Upper lobe of right lung (tissue), 1 donor: Measurements from ENCODE around the gene TXNL1. TPM values are rescaled to one million over a fixed set of nuclear protein-coding genes. Genes with fewer than 3 reads are reported as not detected.
A peak's percentile ranks its signal among the peaks of the same experiment; 100 is the strongest.
"Not testable (repeated sequence)": the region's sequence is repeated elsewhere in the genome, so short reads cannot be mapped to it uniquely, and the experiment has no call there.

Experiments
- ATAC-seq: fragments of 200-7000 bp; cut with Tn5 transposase; one replicate; pipeline ENCODE4 v1.9.1; 2020; ENCODE audit warnings: mild to moderate bottlenecking, moderate library complexity
- DNase-seq: peaks from one replicate; pipeline ENCODE4 v3.0.0-alpha.2; 2020
- H3K27ac ChIP-seq: fragments of 200-600 bp; one replicate; pipeline ENCODE4 v1.8.0; 2022
- H3K27me3 ChIP-seq: fragments of 200-600 bp; one replicate; pipeline ENCODE4 v1.8.0; 2022; ENCODE audit warnings: mild to moderate bottlenecking
- H3K36me3 ChIP-seq: fragments of 200-600 bp; one replicate; pipeline ENCODE4 v1.8.0; 2022
- H3K4me1 ChIP-seq: fragments of 200-600 bp; one replicate; pipeline ENCODE4 v1.8.0; 2022
- H3K4me3 ChIP-seq: fragments of 200-600 bp; one replicate; pipeline ENCODE4 v1.8.0; 2022; ENCODE audit warnings: mild to moderate bottlenecking
- H3K9me3 ChIP-seq: fragments of 200-600 bp; one replicate; pipeline ENCODE4 v1.8.0; 2022
- CTCF ChIP-seq: fragments of 200-600 bp; IDR thresholded peaks from one replicate; pipeline ENCODE4 v1.8.0; 2022; ENCODE audit warnings: antibody characterized with exemption
- intact Hi-C: fragments of 100-400 bp; cut with DNase I; formaldehyde crosslinking; loops from one replicate; pipeline ENCODE4 v1.11.0; 2022
- total RNA-seq: library from RNA; stranded (reverse); fragmentation: NEBNext Ultra II Directional; extraction: Animal tissue kit (Norgen Biotek cat#: 25700); gene quantifications from one replicate; pipeline ENCODE4 v1.2.1, GENCODE V29; 2021
- donor health status: DM: no; HTN: yes; CAD: no; lungs with severe emphysema.

TXNL1 gene
- total RNA-seq, 1 donor from 2014 or later = 56.4 TPM

DNA sequence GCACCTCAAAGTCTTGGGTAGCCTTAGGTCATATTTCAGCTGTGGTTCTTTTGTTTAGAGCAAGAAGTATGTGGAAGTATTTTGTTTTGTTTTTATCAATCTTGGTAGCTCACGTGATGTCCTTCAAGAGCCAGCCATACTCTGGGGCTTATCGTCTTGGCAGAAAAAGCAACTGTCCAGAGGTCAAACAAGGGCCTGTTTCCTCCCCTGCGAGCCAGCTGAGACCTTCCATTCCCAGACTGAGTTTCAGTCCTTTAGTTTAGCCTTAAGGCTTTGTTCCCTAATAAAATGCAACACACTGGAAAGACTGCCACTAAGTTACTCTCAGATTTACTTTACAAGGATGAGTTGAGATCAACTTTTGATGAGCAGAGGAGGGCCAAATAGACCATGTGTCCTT, 63.5 kb downstream of the TXNL1 start:
- Histone ChIP-seq H3K4me1 (peaks cover 22% of the 10 kb centered on the region), H3K27ac (peak overlapping the region; percentile 14), H3K36me3 (no peaks in the 10 kb centered on the region), H3K27me3 (no peaks in the 10 kb centered on the region), H3K9me3 (no peaks in the 10 kb centered on the region), H3K4me3 (no peak overlapping the region)
- TF ChIP-seq CTCF = no peak
- intact Hi-C loops = loop anchor here (5.0 kb wide), 1 partner anchor 1178 kb away; no protein-coding TSS in a partner anchor
- no peak for DNase-seq
- ATAC-seq = peak; percentile 65

DNA sequence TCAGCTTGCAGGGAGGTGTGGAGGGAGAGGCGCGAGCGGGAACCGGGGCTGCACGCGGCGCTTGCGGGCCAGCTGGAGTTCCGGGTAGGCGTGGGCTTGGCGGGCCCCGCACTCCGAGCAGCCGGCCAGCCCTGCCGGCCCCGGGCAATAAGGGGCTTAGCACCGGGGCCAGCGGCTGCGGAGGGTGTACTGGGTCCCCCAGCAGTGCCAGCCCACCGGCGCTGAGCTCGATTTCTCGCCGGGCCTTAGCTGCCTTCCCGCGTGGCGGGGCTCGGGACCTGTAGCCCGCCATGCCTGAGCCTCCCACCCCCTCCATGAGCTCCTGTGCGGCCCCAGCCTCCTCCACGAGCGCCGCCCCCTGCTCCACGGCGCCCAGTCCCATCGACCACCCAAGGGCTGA, 66.1 kb downstream of the TXNL1 start:
- intact Hi-C loops, ATAC-seq, DNase-seq, H3K27me3 ChIP-seq, H3K27ac ChIP-seq, H3K36me3 ChIP-seq, H3K4me3 ChIP-seq, H3K9me3 ChIP-seq: not testable (repeated sequence)
- peaks cover 22% of the 10 kb centered on the region for H3K4me1 ChIP-seq

GRCh38 chr18:56570978-56571377, 67.4 kb downstream of the TXNL1 start:
- H3K36me3 ChIP-seq = no peaks in the 10 kb centered on the region
- no peak overlapping the region for H3K4me3 ChIP-seq
- no peak overlapping the region for H3K27ac ChIP-seq
- peaks cover 24% of the 10 kb centered on the region for H3K4me1 ChIP-seq
- intact Hi-C loops = no loop called here
- no peaks in the 10 kb centered on the region for H3K27me3 ChIP-seq
- ATAC-seq = no peak
- no peaks in the 10 kb centered on the region for H3K9me3 ChIP-seq
- no peak for TF ChIP-seq CTCF
- no peak for DNase-seq

GRCh38 chr18:56569416-56569815, 69.0 kb downstream of the TXNL1 start:
- H3K27ac ChIP-seq = peak overlapping the region; percentile 24
- H3K4me1 ChIP-seq = peaks cover 18% of the 10 kb centered on the region
- H3K4me3 ChIP-seq = no peak overlapping the region
- intact Hi-C loops = no loop called here
- H3K27me3 ChIP-seq = no peaks in the 10 kb centered on the region
- H3K36me3 ChIP-seq = no peaks in the 10 kb centered on the region
- H3K9me3 ChIP-seq = no peaks in the 10 kb centered on the region
- ATAC-seq = peak; percentile 48
- no peak for TF ChIP-seq CTCF
- DNase-seq = no peak

DNA sequence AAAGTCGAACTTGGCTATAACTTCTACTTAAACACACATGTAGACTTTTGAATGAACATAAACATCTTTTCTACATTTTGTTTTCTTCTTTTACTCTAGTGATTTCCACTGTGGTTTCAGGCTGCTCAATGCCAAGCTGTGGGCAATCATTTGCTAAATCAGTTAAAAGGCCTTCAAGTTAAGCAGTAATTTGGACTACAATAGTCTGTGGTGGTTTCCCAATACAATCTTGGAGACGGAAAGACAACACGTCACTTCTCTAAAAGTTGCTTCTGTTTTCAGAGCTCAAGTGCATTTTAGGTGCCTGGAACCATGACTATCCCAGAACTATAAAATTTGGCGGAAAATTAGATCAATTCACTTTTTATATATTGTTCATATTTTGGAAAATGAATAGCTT, 69.4 kb downstream of the TXNL1 start:
- no peak for TF ChIP-seq CTCF
- Histone ChIP-seq H3K27ac (peak overlapping the region; percentile 24), H3K4me1 (peaks cover 16% of the 10 kb centered on the region), H3K9me3 (no peaks in the 10 kb centered on the region), H3K27me3 (no peaks in the 10 kb centered on the region), H3K36me3 (no peaks in the 10 kb centered on the region), H3K4me3 (no peak overlapping the region)
- DNase-seq (no peak), ATAC-seq (peak; percentile 62)
- intact Hi-C loops = no loop called here

DNA sequence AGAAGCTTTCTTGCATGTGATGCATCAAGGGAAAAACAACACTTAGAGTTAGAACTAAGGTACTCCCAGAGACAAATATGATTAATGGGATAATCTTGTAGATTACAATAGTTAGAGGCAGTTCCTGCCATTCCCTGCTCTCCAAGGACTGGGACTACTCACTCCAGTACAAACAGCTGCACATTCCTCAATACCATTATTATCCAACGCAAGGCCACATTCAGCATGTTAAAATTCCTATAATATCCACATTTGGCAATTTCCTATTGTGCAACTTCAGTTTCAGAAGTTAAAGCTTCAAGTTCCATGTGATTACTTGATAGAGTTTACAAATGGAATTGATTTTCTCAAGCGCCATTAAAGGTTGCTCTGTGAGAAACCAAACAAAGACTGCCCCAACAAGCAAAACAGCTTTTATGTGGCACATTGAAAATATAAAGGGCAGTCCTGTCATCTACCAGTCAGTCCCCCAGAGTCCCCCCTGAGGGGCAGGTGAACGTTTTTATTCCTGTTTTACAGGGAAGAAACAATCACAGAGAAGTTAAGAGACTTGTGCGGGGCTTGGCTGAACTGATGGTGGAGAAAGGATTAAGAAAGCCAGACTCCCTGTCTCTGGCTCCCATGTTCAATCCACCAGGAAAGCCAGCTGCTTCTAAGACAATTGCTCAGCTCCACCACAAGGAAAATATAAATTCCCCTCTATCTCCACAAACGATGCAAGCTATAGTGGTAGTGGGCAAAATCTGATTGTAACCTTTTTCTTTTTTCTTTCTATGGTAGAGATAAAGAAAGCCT, 72.6 kb downstream of the TXNL1 start:
- H3K27ac ChIP-seq = no peak overlapping the region
- intact Hi-C loops = no loop called here
- no peak for TF ChIP-seq CTCF

More for the DNA sequence above, 72.6 kb downstream of the TXNL1 start:
- H3K4me1 ChIP-seq = peaks cover 12% of the 10 kb centered on the region
- no peaks in the 10 kb centered on the region for H3K27me3 ChIP-seq
- ATAC-seq (no peak), DNase-seq (no peak)
- no peaks in the 10 kb centered on the region for H3K9me3 ChIP-seq
- no peak overlapping the region for H3K4me3 ChIP-seq
- H3K36me3 ChIP-seq = no peaks in the 10 kb centered on the region
